H1 (cell line): ENCODE measurements around the gene UBE3A.

Source experiments
- CTCF ChIP-seq, 3 experiments: IDR thresholded peaks; 1 replicate in 2 of 3; 2 replicates in 1 of 3; pipeline versions ENCODE4 v1.5.1 to v1.6.1; 2011; ENCODE audit warnings: low read length in 3 of 3, mild to moderate bottlenecking in 3 of 3, inconsistent platforms in 2 of 3, low read depth in 1 of 3, moderate library complexity in 1 of 3; ENCODE audit not compliant: insufficient read depth in 1 of 3; ENCODE audit errors: control extremely low read depth in 1 of 3
- EP300 ChIP-seq, 2 experiments: IDR thresholded peaks; 1 replicate in 1 of 2; 2 replicates in 1 of 2; pipeline ENCODE4 v1.6.1; 2011 to 2012; ENCODE audit warnings: low read depth in 2 of 2, low read length in 2 of 2, mild to moderate bottlenecking in 2 of 2, borderline replicate concordance in 1 of 2, inconsistent platforms in 1 of 2, moderate library complexity in 1 of 2
- KDM1A ChIP-seq: fragments of 200-600, 300-600 bp; sonication (generic); IDR thresholded peaks from 2 replicates; pipeline ENCODE4 v1.7.1; 2016; ENCODE audit warnings: mild to moderate bottlenecking, low read length, borderline replicate concordance
- POLR2A ChIP-seq, 2 experiments: IDR thresholded peaks; 1 replicate in 1 of 2; 2 replicates in 1 of 2; pipeline ENCODE4 v1.6.1; 2011; ENCODE audit warnings: low read depth in 2 of 2, low read length in 2 of 2, mild to moderate bottlenecking in 2 of 2; ENCODE audit errors: control extremely low read depth in 1 of 2
- POLR2AphosphoS5 ChIP-seq: IDR thresholded peaks from 2 replicates; pipeline ENCODE4 v1.6.1; 2011; ENCODE audit warnings: low read depth, low read length
- SP1 ChIP-seq: IDR thresholded peaks from 2 replicates; pipeline ENCODE4 v1.6.1; 2011; ENCODE audit warnings: low read depth, low read length

GRCh38 chr15:25456196-25456595, 17.4 kb upstream of the UBE3A start:
- no peak for TF ChIP-seq POLR2AphosphoS5
- no peak for TF ChIP-seq SP1
- TF ChIP-seq CTCF (IDR thresholded peaks at IDR 0.05; ENCODE audit: control extremely low read depth in 1 of 3, insufficient read depth in 1 of 3, low read depth in 1 of 3, low read length in 3 of 3): no peak
- no peak for TF ChIP-seq POLR2A (IDR thresholded peaks at IDR 0.05; ENCODE audit: control extremely low read depth in 1 of 2, low read depth in 2 of 2, low read length in 2 of 2)
- no peak for TF ChIP-seq KDM1A
- no peak for TF ChIP-seq EP300 (IDR thresholded peaks at IDR 0.05; ENCODE audit: borderline replicate concordance in 1 of 2, low read depth in 2 of 2, low read length in 2 of 2)
